Endothelial cell (in vitro differentiated cells): ENCODE results near the gene MBNL2. TPM values are rescaled to one million over a fixed set of nuclear protein-coding genes. Genes with fewer than 3 reads are reported as not detected.
"Not testable (repeated sequence)": the region's sequence is repeated elsewhere in the genome, so short reads cannot be mapped to it uniquely, and the experiment has no call there.

Experiments
- DNase-seq: peaks from one replicate; pipeline ENCODE4 v3.0.0; 2021; ENCODE audit warnings: low spot score
- H3K27ac Mint-ChIP-seq: one replicate; pipeline ENCODE4 v1.8.0; 2021; ENCODE audit warnings: mixed read lengths, inconsistent platforms; ENCODE audit not compliant: unreplicated experiment
- H3K27me3 Mint-ChIP-seq: one replicate; pipeline ENCODE4 v1.8.0; 2021; ENCODE audit warnings: mild to moderate bottlenecking, moderate library complexity, mixed read lengths, inconsistent platforms; ENCODE audit not compliant: unreplicated experiment
- H3K36me3 Mint-ChIP-seq: one replicate; pipeline ENCODE4 v1.8.0; 2021; ENCODE audit warnings: mild to moderate bottlenecking, low read depth, mixed read lengths, inconsistent platforms; ENCODE audit not compliant: unreplicated experiment
- H3K4me1 Mint-ChIP-seq: one replicate; pipeline ENCODE4 v1.8.0; 2021; ENCODE audit warnings: mild to moderate bottlenecking, mixed read lengths, inconsistent platforms; ENCODE audit not compliant: unreplicated experiment
- H3K4me3 Mint-ChIP-seq: one replicate; pipeline ENCODE4 v1.8.0; 2021; ENCODE audit warnings: mild to moderate bottlenecking, mixed read lengths, inconsistent platforms; ENCODE audit not compliant: unreplicated experiment
- H3K9me3 Mint-ChIP-seq: one replicate; pipeline ENCODE4 v1.8.0; 2021; ENCODE audit warnings: mixed read lengths, inconsistent platforms; ENCODE audit not compliant: unreplicated experiment
- total RNA-seq: library from RNA; stranded (reverse); fragmentation: NEBNext Ultra II Directional; extraction: Animal tissue kit (Norgen Biotek cat#: 25700); gene quantifications from one replicate; pipeline ENCODE4 v1.2.1, GENCODE V29; 2021; ENCODE audit not compliant: unreplicated experiment
- TF ChIP-seq, protein P1 (sequence below): fragments of 200-600 bp; sonication (generic); IDR thresholded peaks from one replicate; pipeline ENCODE4 v1.5.0; 2021; ENCODE audit warnings: antibody characterized with exemption; ENCODE audit not compliant: unreplicated experiment

MBNL2 gene
- total RNA-seq, 1 donor from 2014 or later, result 137 TPM

DNA sequence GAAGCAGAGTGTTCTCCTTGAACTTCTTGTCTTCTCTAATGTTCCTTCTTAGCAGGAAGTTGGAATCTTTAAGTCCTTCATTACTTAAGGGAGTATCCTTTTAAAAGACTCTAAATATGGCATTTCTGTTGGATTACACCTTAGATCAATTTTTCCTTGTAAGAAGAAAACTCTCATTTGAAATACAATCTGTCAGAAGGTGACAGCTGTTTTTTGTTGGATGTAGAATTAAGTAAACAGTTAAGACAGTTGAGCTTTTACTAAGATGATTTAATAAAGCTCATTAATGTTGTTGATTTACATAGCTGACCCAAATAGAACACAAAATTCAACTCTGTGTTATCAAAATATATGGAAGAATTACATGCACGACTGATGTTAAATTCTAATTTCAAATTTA lies 16.7 kb upstream of the MBNL2 start:
- H3K4me1 Mint-ChIP-seq, result no peaks in the 10 kb centered on the region
- TF ChIP-seq, protein P1, sequence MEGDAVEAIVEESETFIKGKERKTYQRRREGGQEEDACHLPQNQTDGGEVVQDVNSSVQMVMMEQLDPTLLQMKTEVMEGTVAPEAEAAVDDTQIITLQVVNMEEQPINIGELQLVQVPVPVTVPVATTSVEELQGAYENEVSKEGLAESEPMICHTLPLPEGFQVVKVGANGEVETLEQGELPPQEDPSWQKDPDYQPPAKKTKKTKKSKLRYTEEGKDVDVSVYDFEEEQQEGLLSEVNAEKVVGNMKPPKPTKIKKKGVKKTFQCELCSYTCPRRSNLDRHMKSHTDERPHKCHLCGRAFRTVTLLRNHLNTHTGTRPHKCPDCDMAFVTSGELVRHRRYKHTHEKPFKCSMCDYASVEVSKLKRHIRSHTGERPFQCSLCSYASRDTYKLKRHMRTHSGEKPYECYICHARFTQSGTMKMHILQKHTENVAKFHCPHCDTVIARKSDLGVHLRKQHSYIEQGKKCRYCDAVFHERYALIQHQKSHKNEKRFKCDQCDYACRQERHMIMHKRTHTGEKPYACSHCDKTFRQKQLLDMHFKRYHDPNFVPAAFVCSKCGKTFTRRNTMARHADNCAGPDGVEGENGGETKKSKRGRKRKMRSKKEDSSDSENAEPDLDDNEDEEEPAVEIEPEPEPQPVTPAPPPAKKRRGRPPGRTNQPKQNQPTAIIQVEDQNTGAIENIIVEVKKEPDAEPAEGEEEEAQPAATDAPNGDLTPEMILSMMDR, result no peak
- H3K4me3 Mint-ChIP-seq, result no peak overlapping the region
- H3K36me3 Mint-ChIP-seq, result peaks cover 8% of the 10 kb centered on the region
- peaks cover 10% of the 10 kb centered on the region for H3K9me3 Mint-ChIP-seq
- peaks cover 2% of the 10 kb centered on the region for H3K27me3 Mint-ChIP-seq
- DNase-seq, result no peak
- no peak overlapping the region for H3K27ac Mint-ChIP-seq

DNA sequence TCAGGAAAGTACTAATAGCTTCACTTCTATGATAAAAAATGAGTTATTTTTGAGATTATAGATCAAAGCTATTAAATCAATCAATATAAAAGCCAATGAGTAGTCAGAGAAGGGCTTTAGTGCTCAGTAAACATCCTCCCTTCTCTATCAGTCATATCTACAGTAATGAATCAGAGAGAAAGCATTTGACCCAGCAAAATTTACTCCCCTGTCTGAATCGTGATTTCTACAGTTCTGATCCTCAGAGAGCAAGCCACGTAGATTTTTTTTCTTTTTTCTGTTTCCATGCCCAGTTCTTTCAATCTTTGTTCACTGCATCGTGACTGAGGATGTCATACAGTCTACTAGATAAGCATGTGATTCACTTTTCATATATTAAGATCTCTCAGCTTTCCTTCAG lies 16.2 kb upstream of the MBNL2 start:
- DNase-seq, result no peak
- TF ChIP-seq, protein P1, result no peak

DNA sequence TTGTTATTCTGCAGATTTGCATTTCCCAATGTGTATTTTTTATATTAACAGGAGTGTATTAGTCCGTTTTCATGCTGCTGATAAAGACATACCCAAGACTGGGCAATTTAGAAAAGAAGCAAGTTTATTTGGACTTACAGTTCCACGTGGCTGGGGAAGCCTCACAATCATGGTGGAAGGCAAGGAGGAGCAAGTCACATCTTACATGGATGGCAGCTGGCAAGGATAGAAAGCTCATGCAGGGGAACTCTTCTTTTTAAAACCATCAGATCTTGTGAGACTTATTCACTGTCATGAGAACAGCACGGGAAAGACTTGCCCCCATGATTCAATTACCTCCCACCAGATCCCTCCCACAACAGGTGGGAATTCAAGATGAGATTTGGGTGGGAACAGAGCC lies 14.9 kb upstream of the MBNL2 start:
- H3K4me1 Mint-ChIP-seq, H3K9me3 Mint-ChIP-seq, H3K27me3 Mint-ChIP-seq: not testable (repeated sequence)

More for the DNA sequence above, 16.2 kb upstream of the MBNL2 start:
- H3K36me3 Mint-ChIP-seq, result peaks cover 8% of the 10 kb centered on the region
- no peak overlapping the region for H3K4me3 Mint-ChIP-seq
- H3K27ac Mint-ChIP-seq, result no peak overlapping the region
- peaks cover 2% of the 10 kb centered on the region for H3K27me3 Mint-ChIP-seq
- peaks cover 10% of the 10 kb centered on the region for H3K9me3 Mint-ChIP-seq
- no peaks in the 10 kb centered on the region for H3K4me1 Mint-ChIP-seq

DNA sequence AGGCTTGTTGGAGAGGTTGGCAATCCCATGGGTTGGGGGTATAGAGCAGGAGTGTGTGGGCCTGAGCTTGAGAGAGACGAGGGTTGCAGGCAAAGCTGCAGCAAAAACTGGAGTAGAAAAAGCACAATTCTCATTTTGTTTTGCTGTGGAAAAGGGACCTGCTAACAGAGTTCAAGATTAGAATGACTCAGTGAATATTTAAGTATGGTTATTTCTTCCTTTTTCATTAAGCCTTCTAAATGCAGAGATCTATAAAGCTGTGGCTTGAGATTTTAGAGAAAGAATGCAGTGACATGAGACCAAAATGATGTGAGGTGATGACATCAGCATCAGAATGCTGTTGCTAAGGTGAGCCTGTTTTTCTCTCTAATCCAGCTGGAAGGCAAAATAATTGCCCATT lies 10.8 kb upstream of the MBNL2 start:
- no peaks in the 10 kb centered on the region for H3K4me1 Mint-ChIP-seq
- no peak for DNase-seq
- no peak overlapping the region for H3K27ac Mint-ChIP-seq
- peaks cover 8% of the 10 kb centered on the region for H3K36me3 Mint-ChIP-seq
- no peaks in the 10 kb centered on the region for H3K27me3 Mint-ChIP-seq
- peaks cover 10% of the 10 kb centered on the region for H3K9me3 Mint-ChIP-seq
- H3K4me3 Mint-ChIP-seq, result no peak overlapping the region
- TF ChIP-seq, protein P1, result no peak

More for the DNA sequence above, 14.9 kb upstream of the MBNL2 start:
- H3K27ac Mint-ChIP-seq, DNase-seq, H3K36me3 Mint-ChIP-seq, H3K4me3 Mint-ChIP-seq: not testable (repeated sequence)

DNA sequence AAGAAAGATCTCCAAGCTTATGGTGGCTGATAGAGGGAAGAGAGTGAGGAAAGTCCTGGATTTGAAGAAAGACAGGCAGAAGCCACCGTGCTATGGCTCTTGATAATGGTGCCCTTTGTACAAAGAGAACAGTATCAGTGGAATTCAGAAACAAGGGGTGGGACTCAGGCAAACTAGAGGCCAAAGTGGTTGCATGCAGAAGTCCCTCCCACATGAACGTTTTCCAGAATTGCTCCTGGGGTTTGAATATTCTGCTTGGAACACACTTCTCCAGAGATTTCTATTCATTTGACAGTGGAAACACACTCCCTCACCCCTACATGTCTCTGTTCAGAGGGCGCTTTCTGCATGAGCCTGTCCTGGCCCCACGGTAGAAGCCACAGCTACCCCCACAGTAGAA lies 10.1 kb upstream of the MBNL2 start:
- Mint-ChIP-seq H3K4me3 (no peak overlapping the region), H3K27ac (no peak overlapping the region), H3K27me3 (no peaks in the 10 kb centered on the region), H3K36me3 (peaks cover 8% of the 10 kb centered on the region), H3K9me3 (peaks cover 8% of the 10 kb centered on the region), H3K4me1 (no peaks in the 10 kb centered on the region)
- TF ChIP-seq, protein P1, result no peak
- DNase-seq, result no peak

DNA sequence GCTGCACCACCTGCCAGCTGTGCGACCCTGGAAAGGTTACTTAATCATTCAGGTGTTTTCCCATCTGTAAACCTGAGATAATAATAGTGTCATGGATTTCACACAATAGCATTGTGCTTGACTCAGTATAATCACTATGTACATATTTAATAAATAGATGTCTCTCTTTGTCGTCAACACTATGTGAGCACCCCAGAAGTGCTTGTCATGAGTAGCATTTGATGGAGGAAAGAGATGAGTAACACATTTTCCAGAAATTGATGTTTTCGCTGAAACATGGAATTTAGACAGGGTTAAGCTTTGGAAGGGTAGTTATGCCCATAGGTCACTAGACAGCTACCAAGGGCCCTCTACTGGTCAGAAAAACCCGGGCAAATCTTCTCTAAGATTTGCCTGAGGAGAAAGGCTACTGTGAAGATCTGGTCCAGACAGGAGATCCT lies 9.5 kb upstream of the MBNL2 start:
- TF ChIP-seq, protein P1, result peak; percentile 25
- peak; percentile 23 for DNase-seq
- H3K4me3 Mint-ChIP-seq, result no peak overlapping the region

More for the DNA sequence above, 9.5 kb upstream of the MBNL2 start:
- Mint-ChIP-seq H3K36me3 (peaks cover 1% of the 10 kb centered on the region), H3K9me3 (peaks cover 2% of the 10 kb centered on the region), H3K27me3 (no peaks in the 10 kb centered on the region), H3K27ac (no peak overlapping the region), H3K4me1 (no peaks in the 10 kb centered on the region)
